Left ventricle myocardium inferior (tissue), 1 donor: ENCODE results near the gene SLC25A26. TPM values are rescaled to one million over a fixed set of nuclear protein-coding genes. Genes with fewer than 3 reads are reported as not detected.
A peak's percentile ranks its signal among the peaks of the same experiment; 100 is the strongest.

Experiments used
- DNase-seq: peaks from one replicate; pipeline ENCODE4 v3.0.0-alpha.2; 2020
- H3K27ac ChIP-seq: fragments of 200-600 bp; replicated peaks from 2 replicates; pipeline ENCODE4 v1.8.0; 2021
- H3K27me3 ChIP-seq: fragments of 200-600 bp; 2 replicates; pipeline ENCODE4 v1.8.0; 2021; ENCODE audit warnings: low read depth
- H3K36me3 ChIP-seq: fragments of 200-600 bp; 2 replicates; pipeline ENCODE4 v1.8.0; 2021
- H3K4me1 ChIP-seq: fragments of 200-600 bp; 2 replicates; pipeline ENCODE4 v1.8.0; 2021
- H3K4me3 ChIP-seq: fragments of 200-600 bp; 2 replicates; pipeline ENCODE4 v1.8.0; 2021; ENCODE audit warnings: mild to moderate bottlenecking, moderate library complexity
- H3K9me3 ChIP-seq: fragments of 200-600 bp; replicated peaks from 2 replicates; pipeline ENCODE4 v1.8.0; 2021
- intact Hi-C: fragments of 100-400 bp; cut with micrococcal nuclease; formaldehyde crosslinking; loops from one replicate; pipeline ENCODE4 v1.11.0; 2022
- total RNA-seq: library from RNA; stranded (reverse); fragmentation: NEBNext Ultra II Directional; extraction: Animal tissue kit (Norgen Biotek cat#: 25700); gene quantifications from one replicate; pipeline ENCODE4 v1.2.1, GENCODE V29; 2021
- TF ChIP-seq, protein P1 (sequence below): fragments of 200-600 bp; IDR thresholded peaks from 2 replicates; pipeline ENCODE4 v1.8.0; 2021; ENCODE audit warnings: antibody characterized with exemption, mild to moderate bottlenecking, borderline replicate concordance
- donor health status: DM: no; HTN: yes; CAD: no; lungs with severe emphysema.

SLC25A26 gene
- total RNA-seq, 1 donor from 2014 or later, result 40.7 TPM

GRCh38 chr3:66404903-66405700, 184.3 kb downstream of the SLC25A26 start:
- intact Hi-C loops, result loop anchor here (5.0 kb wide), 1 partner anchor 412 kb away; no protein-coding TSS in a partner anchor
- Histone ChIP-seq H3K4me1 (peaks cover 71% of the 10 kb centered on the region), H3K9me3 (no peaks in the 10 kb centered on the region), H3K4me3 (no peak overlapping the region), H3K27me3 (no peaks in the 10 kb centered on the region), H3K36me3 (peaks cover 51% of the 10 kb centered on the region), H3K27ac (peak overlapping the region; percentile 75)
- DNase-seq, result no peak
- TF ChIP-seq, protein P1, sequence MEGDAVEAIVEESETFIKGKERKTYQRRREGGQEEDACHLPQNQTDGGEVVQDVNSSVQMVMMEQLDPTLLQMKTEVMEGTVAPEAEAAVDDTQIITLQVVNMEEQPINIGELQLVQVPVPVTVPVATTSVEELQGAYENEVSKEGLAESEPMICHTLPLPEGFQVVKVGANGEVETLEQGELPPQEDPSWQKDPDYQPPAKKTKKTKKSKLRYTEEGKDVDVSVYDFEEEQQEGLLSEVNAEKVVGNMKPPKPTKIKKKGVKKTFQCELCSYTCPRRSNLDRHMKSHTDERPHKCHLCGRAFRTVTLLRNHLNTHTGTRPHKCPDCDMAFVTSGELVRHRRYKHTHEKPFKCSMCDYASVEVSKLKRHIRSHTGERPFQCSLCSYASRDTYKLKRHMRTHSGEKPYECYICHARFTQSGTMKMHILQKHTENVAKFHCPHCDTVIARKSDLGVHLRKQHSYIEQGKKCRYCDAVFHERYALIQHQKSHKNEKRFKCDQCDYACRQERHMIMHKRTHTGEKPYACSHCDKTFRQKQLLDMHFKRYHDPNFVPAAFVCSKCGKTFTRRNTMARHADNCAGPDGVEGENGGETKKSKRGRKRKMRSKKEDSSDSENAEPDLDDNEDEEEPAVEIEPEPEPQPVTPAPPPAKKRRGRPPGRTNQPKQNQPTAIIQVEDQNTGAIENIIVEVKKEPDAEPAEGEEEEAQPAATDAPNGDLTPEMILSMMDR, result no peak

GRCh38 chr3:66405701-66406091, 184.9 kb downstream of the SLC25A26 start:
- TF ChIP-seq, protein P1, result no peak
- Histone ChIP-seq H3K27ac (peak overlapping the region; percentile 75), H3K9me3 (no peaks in the 10 kb centered on the region), H3K4me3 (no peak overlapping the region), H3K4me1 (peaks cover 76% of the 10 kb centered on the region), H3K36me3 (peaks cover 55% of the 10 kb centered on the region), H3K27me3 (no peaks in the 10 kb centered on the region)
- no peak for DNase-seq
- intact Hi-C loops, result loop anchor here (5.0 kb wide), 1 partner anchor 412 kb away; no protein-coding TSS in a partner anchor

- no peak for DNase-seq
- Histone ChIP-seq H3K4me1 (peaks cover 76% of the 10 kb centered on the region), H3K27me3 (no peaks in the 10 kb centered on the region), H3K9me3 (no peaks in the 10 kb centered on the region), H3K27ac (peak overlapping the region; percentile 75), H3K36me3 (peaks cover 55% of the 10 kb centered on the region), H3K4me3 (no peak overlapping the region)
- TF ChIP-seq, protein P1, result no peak
- intact Hi-C loops, result loop anchor here (5.0 kb wide), 1 partner anchor 411 kb away; no protein-coding TSS in a partner anchor
Measured at GRCh38 chr3:66406163-66406562, 185.4 kb downstream of the SLC25A26 start.

DNA sequence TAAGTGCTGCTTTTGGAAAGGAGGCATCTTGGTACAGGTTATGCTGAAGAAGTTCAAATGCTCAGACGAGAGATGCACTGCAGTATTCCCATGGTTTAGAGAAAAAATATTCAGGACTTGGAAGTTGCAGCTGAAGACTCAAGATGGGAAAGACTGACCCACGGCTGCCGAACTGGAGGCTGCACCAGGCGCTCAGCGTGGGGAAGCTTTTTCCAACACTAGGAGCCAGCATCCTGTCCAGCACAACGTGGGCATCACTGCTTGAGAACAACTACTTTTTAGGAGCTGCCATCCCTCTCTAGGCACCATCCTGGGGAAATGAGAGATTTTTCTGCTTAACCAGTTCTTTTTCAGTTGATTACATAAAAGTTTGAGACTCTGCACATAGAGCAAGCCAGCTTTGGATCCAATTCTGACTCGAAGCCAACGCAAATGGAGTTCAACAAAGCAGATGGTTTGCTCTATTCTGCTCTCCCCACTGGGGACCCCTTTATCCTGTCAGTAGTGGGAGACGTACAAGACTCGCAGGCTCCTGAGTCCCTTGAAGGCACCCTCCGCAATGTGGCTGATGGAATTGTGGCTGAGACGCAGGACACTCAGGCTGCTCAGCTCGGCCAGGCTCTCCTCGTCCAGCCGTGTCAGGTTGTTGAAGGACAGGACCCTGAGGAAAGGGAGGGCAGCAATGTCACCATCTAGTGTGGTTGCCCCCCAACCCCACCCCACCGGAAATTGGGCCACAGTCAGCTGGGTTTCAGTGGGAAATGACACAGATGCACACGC, 186.2 kb downstream of the SLC25A26 start:
- peaks cover 56% of the 10 kb centered on the region for H3K36me3 ChIP-seq
- DNase-seq, result no peak
- TF ChIP-seq, protein P1, result no peak
- peaks cover 76% of the 10 kb centered on the region for H3K4me1 ChIP-seq
- intact Hi-C loops, result loop anchor here (5.0 kb wide), 1 partner anchor 410 kb away; no protein-coding TSS in a partner anchor
- no peaks in the 10 kb centered on the region for H3K27me3 ChIP-seq
- no peaks in the 10 kb centered on the region for H3K9me3 ChIP-seq
- peak overlapping the region; percentile 75 for H3K27ac ChIP-seq
- no peak overlapping the region for H3K4me3 ChIP-seq

GRCh38 chr3:66407611-66408218, 186.9 kb downstream of the SLC25A26 start:
- H3K36me3 ChIP-seq, result peaks cover 62% of the 10 kb centered on the region
- intact Hi-C loops, result loop anchor here (5.0 kb wide), 1 partner anchor 410 kb away; no protein-coding TSS in a partner anchor

More at GRCh38 chr3:66407611-66408218, 186.9 kb downstream of the SLC25A26 start:
- DNase-seq, result peak; percentile 71
- H3K4me1 ChIP-seq, result peaks cover 76% of the 10 kb centered on the region
- TF ChIP-seq, protein P1, result peak; percentile 97
- H3K4me3 ChIP-seq, result no peak overlapping the region
- H3K27ac ChIP-seq, result peak overlapping the region; percentile 75
- H3K27me3 ChIP-seq, result no peaks in the 10 kb centered on the region
- H3K9me3 ChIP-seq, result no peaks in the 10 kb centered on the region
